ENCODE measurements around the gene C2CD4A. TPM values are rescaled to one million over a fixed set of nuclear protein-coding genes. Genes with fewer than 3 reads are reported as not detected.

The C2CD4A gene
- total RNA-seq, 2 experiments from 2014 or later = 0.07 TPM; not detected in 1

GRCh38 chr15:62112616-62113593 lies 46.1 kb downstream of the C2CD4A start:
- no peaks in the 10 kb centered on the region for H3K4me1 Mint-ChIP-seq
- ATAC-seq = no peak

GRCh38 chr15:62115847-62116246 lies 49.1 kb downstream of the C2CD4A start:
- H3K9me3 Mint-ChIP-seq (ENCODE audit: low read depth) = no peaks in the 10 kb centered on the region
- no peak for ATAC-seq
- H3K27me3 Mint-ChIP-seq = peaks cover 10% of the 10 kb centered on the region
- peaks cover 11% of the 10 kb centered on the region for H3K4me1 Mint-ChIP-seq
- CTCF ChIA-PET = interaction anchor here (0.9 kb wide), 1 partner anchor 38 kb away, joined by 3 read pairs; no protein-coding TSS in a partner anchor
- H3K36me3 Mint-ChIP-seq = no peaks in the 10 kb centered on the region
- DNase-seq = no peak
- no peak overlapping the region for H3K4me3 Mint-ChIP-seq
- no peak overlapping the region for H3K27ac Mint-ChIP-seq

More at GRCh38 chr15:62112616-62113593, 46.1 kb downstream of the C2CD4A start:
- no peaks in the 10 kb centered on the region for H3K36me3 Mint-ChIP-seq
- H3K9me3 Mint-ChIP-seq (ENCODE audit: low read depth) = no peaks in the 10 kb centered on the region
- H3K4me3 Mint-ChIP-seq = no peak overlapping the region
- no peak for DNase-seq
- CTCF ChIA-PET = no interaction called here
- H3K27me3 Mint-ChIP-seq = peaks cover 13% of the 10 kb centered on the region
- no peak overlapping the region for H3K27ac Mint-ChIP-seq

GRCh38 chr15:62118520-62119226 lies 51.9 kb downstream of the C2CD4A start:
- Mint-ChIP-seq H3K4me1 (peaks cover 15% of the 10 kb centered on the region), H3K9me3 (ENCODE audit: low read depth) (no peaks in the 10 kb centered on the region), H3K27ac (peak overlapping the region; percentile 37), H3K4me3 (no peak overlapping the region), H3K27me3 (peaks cover 6% of the 10 kb centered on the region), H3K36me3 (no peaks in the 10 kb centered on the region)
- CTCF ChIA-PET = interaction anchor here (0.5 to 0.6 kb wide), 2 partner anchors 560 to 631 kb away, joined by 3 read pairs; no protein-coding TSS in a partner anchor
- DNase-seq (no peak), ATAC-seq (no peak)

DNA sequence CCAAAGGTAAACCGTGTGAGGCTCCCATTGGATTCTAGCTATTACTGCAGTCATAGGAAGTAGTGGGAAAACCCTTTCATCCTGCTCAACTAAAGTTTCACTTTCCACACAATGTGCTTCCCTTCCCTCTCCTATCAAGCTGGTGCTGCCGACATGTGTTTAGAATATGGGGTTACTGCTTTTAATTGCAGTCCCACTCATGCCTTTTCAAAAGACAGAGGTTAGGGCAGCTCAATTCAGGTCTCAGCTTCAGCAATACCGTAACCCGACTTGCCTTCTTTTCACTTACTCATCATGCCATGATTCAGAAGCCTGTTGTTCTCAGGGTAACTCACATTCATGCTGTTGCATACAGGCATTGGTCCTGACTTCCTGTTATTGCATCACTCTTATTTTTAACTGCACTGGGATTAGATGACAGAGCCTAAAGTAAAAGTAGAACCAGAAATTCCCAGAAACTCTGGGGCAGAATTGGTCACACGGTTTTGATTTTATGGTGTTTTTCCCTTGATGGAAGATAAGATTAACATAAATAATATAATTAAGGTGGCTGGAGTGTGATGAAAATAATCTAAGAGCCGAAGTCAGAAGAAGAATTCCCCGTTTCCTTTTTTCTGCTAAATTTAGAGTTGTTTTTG lies 52.6 kb downstream of the C2CD4A start:
- ATAC-seq = peak; percentile 36
- peaks cover 20% of the 10 kb centered on the region for H3K4me1 Mint-ChIP-seq
- CTCF ChIA-PET = no interaction called here
- DNase-seq = no peak
- H3K9me3 Mint-ChIP-seq (ENCODE audit: low read depth) = no peaks in the 10 kb centered on the region
- peaks cover 6% of the 10 kb centered on the region for H3K27me3 Mint-ChIP-seq
- no peaks in the 10 kb centered on the region for H3K36me3 Mint-ChIP-seq
- H3K4me3 Mint-ChIP-seq = no peak overlapping the region
- H3K27ac Mint-ChIP-seq = no peak overlapping the region

- Mint-ChIP-seq H3K27me3 (peaks cover 6% of the 10 kb centered on the region), H3K4me3 (no peak overlapping the region), H3K27ac (no peak overlapping the region), H3K9me3 (ENCODE audit: low read depth) (no peaks in the 10 kb centered on the region), H3K4me1 (peaks cover 25% of the 10 kb centered on the region), H3K36me3 (no peaks in the 10 kb centered on the region)
- DNase-seq (no peak), ATAC-seq (no peak)
- CTCF ChIA-PET = no interaction called here
Observed at GRCh38 chr15:62119874-62120273, 53.1 kb downstream of the C2CD4A start.

Other genes with a start within 250 kb of the C2CD4A start
- gene VPS13C, start 6.5 kb upstream of the C2CD4A start, total RNA-seq = 10 to 100 TPM; 68.9 to 88.8 TPM
- gene C2CD4B, start 98.3 kb downstream of the C2CD4A start, total RNA-seq = under 1 TPM in 1 of 2 experiments, not detected in 1; 0.23 TPM